H9 (cell line): ENCODE measurements around the gene TSR1. TPM values are rescaled to one million over a fixed set of nuclear protein-coding genes. Genes with fewer than 3 reads are reported as not detected.

Source experiments
- DNase-seq: peaks from one replicate; pipeline ENCODE4 v3.0.0-alpha.2; 2017
- H2AFZ ChIP-seq: one replicate; pipeline ENCODE4 v1.6.1; 2013; ENCODE audit warnings: mild to moderate bottlenecking, low read length, control low read depth, moderate library complexity
- H2AK5ac ChIP-seq: 2 replicates; pipeline ENCODE4 v1.6.1; 2013; ENCODE audit warnings: low read length, control low read depth, mixed read lengths; ENCODE audit not compliant: insufficient read length
- H2BK120ac ChIP-seq: one replicate; pipeline ENCODE4 v1.6.1; 2013; ENCODE audit warnings: low read depth, mild to moderate bottlenecking, low read length, control low read depth, inconsistent platforms; ENCODE audit not compliant: poor library complexity, severe bottlenecking
- H2BK12ac ChIP-seq: 2 replicates; pipeline ENCODE4 v1.6.1; 2013; ENCODE audit warnings: low read length, control low read depth, mixed read lengths, low read depth; ENCODE audit not compliant: insufficient read length
- H2BK15ac ChIP-seq: 2 replicates; pipeline ENCODE4 v1.6.1; 2013; ENCODE audit warnings: low read depth, low read length, control low read depth
- H2BK20ac ChIP-seq: one replicate; pipeline ENCODE4 v1.6.1; 2013; ENCODE audit warnings: low read depth, mild to moderate bottlenecking, low read length, control low read depth, inconsistent platforms; ENCODE audit not compliant: poor library complexity, severe bottlenecking
- H2BK5ac ChIP-seq: 2 replicates; pipeline ENCODE4 v1.6.1; 2013; ENCODE audit warnings: low read length, control low read depth, mixed read lengths; ENCODE audit not compliant: insufficient read length
- H3K14ac ChIP-seq: 2 replicates; pipeline ENCODE4 v1.6.1; 2013; ENCODE audit warnings: low read length, control low read depth; ENCODE audit not compliant: insufficient read depth
- H3K18ac ChIP-seq: 2 replicates; pipeline ENCODE4 v1.6.1; 2013; ENCODE audit warnings: low read depth, mild to moderate bottlenecking, mixed read lengths, low read length, control low read depth; ENCODE audit not compliant: insufficient read length
- H3K23ac ChIP-seq: 2 replicates; pipeline ENCODE4 v1.6.1; 2013; ENCODE audit warnings: low read length, control low read depth, mixed read lengths, low read depth; ENCODE audit not compliant: insufficient read length
- H3K23me2 ChIP-seq: 2 replicates; pipeline ENCODE4 v1.6.1; 2013; ENCODE audit warnings: low read depth, mild to moderate bottlenecking, mixed read lengths, low read length, control low read depth; ENCODE audit not compliant: insufficient read length, poor library complexity, severe bottlenecking
- H3K27ac ChIP-seq: 2 replicates; pipeline ENCODE4 v1.5.1; 2013; ENCODE audit warnings: low read length, control low read depth, mixed read lengths, low read depth; ENCODE audit not compliant: insufficient read length
- H3K27me3 ChIP-seq: 2 replicates; pipeline ENCODE4 v1.6.1; 2013; ENCODE audit warnings: low read length, control low read depth, inconsistent platforms; ENCODE audit not compliant: insufficient read depth
- H3K4ac ChIP-seq: 2 replicates; pipeline ENCODE4 v1.6.1; 2013; ENCODE audit warnings: low read depth, mild to moderate bottlenecking, control low read depth, inconsistent platforms, low read length, moderate library complexity
- H3K4me1 ChIP-seq: 2 replicates; pipeline ENCODE4 v1.6.1; 2013; ENCODE audit warnings: low read length, control low read depth, inconsistent platforms; ENCODE audit not compliant: insufficient read depth
- H3K4me2 ChIP-seq: 2 replicates; pipeline ENCODE4 v1.6.1; 2013; ENCODE audit warnings: low read length, control low read depth, mixed read lengths; ENCODE audit not compliant: insufficient read length, insufficient read depth
- H3K56ac ChIP-seq: 2 replicates; pipeline ENCODE4 v1.6.1; 2013; ENCODE audit warnings: low read depth, mild to moderate bottlenecking, mixed read lengths, low read length, control low read depth; ENCODE audit not compliant: insufficient read length
- H3K79me1 ChIP-seq: 2 replicates; pipeline ENCODE4 v1.6.1; 2013; ENCODE audit warnings: low read depth, mild to moderate bottlenecking, moderate library complexity, low read length, control low read depth, inconsistent platforms; ENCODE audit not compliant: insufficient read depth, poor library complexity, severe bottlenecking
- H3K79me2 ChIP-seq: 2 replicates; pipeline ENCODE4 v1.6.1; 2013; ENCODE audit warnings: low read length, control low read depth, inconsistent platforms; ENCODE audit not compliant: insufficient read depth
- H3K9ac ChIP-seq: 2 replicates; pipeline ENCODE4 v1.6.1; 2013; ENCODE audit warnings: low read length, control low read depth, mixed read lengths; ENCODE audit not compliant: insufficient read length; ENCODE audit errors: extremely low read depth
- H3K9me3 ChIP-seq: one replicate; pipeline ENCODE4 v1.6.1; 2013; ENCODE audit warnings: low read depth, low read length, inconsistent platforms; ENCODE audit not compliant: control insufficient read depth
- H3T11ph ChIP-seq: one replicate; pipeline ENCODE4 v1.6.1; 2013; ENCODE audit warnings: mild to moderate bottlenecking, low read length, control low read depth, inconsistent platforms
- H4K20me1 ChIP-seq: one replicate; pipeline ENCODE4 v1.6.1; 2013; ENCODE audit not compliant: control insufficient read depth, insufficient read length, insufficient read depth
- H4K5ac ChIP-seq: 2 replicates; pipeline ENCODE4 v1.6.1; 2013; ENCODE audit warnings: low read depth, mild to moderate bottlenecking, mixed read lengths, low read length, control low read depth; ENCODE audit not compliant: insufficient read length
- H4K8ac ChIP-seq: replicated peaks from 2 replicates; pipeline ENCODE4 v1.6.1; 2013; ENCODE audit warnings: low read length, control low read depth, mixed read lengths, low read depth; ENCODE audit not compliant: insufficient read length
- H4K91ac ChIP-seq: 2 replicates; pipeline ENCODE4 v1.6.1; 2013; ENCODE audit warnings: low read depth, mild to moderate bottlenecking, moderate library complexity, mixed read lengths, low read length, control low read depth; ENCODE audit not compliant: insufficient read length
- H3K27ac Mint-ChIP-seq, 3 experiments: 2 replicates in 2 of 3; 3 replicates in 1 of 3; pipeline ENCODE4 v1.8.0; 2020 to 2021; ENCODE audit warnings: mixed read lengths in 3 of 3, mild to moderate bottlenecking in 1 of 3, moderate library complexity in 1 of 3
- H3K27me3 Mint-ChIP-seq: 2 replicates; pipeline ENCODE4 v1.8.0; 2021; ENCODE audit warnings: low read depth, mild to moderate bottlenecking, moderate library complexity, mixed read lengths
- H3K36me3 Mint-ChIP-seq, 3 experiments: 2 replicates in 2 of 3; 3 replicates in 1 of 3; pipeline ENCODE4 v1.8.0; 2020 to 2021; ENCODE audit warnings: low read depth in 3 of 3, mixed read lengths in 3 of 3; ENCODE audit not compliant: insufficient read depth in 1 of 3
- H3K4me1 Mint-ChIP-seq, 2 experiments: 2 replicates each; pipeline ENCODE4 v1.8.0; 2020; ENCODE audit warnings: mixed read lengths in 2 of 2
- H3K4me3 Mint-ChIP-seq, 2 experiments: 2 replicates in 1 of 2; 3 replicates in 1 of 2; pipeline ENCODE4 v1.8.0; 2020 to 2021; ENCODE audit warnings: mild to moderate bottlenecking in 2 of 2, mixed read lengths in 2 of 2, moderate library complexity in 1 of 2
- H3K9me3 Mint-ChIP-seq, 2 experiments: 2 replicates in 1 of 2; 3 replicates in 1 of 2; pipeline ENCODE4 v1.8.0; 2020; ENCODE audit warnings: mild to moderate bottlenecking in 2 of 2, mixed read lengths in 2 of 2, moderate library complexity in 1 of 2
- WGBS: extraction: QIAGEN DNeasy Blood & Tissue Kit; methylation state at CpG from one replicate; pipeline ENCODE4 v1.1.7; 2013; ENCODE audit warnings: missing lambda C conversion rate, low lambda C conversion rate, mixed read lengths; ENCODE audit not compliant: insufficient read length; ENCODE audit errors: extremely low coverage; 5-methylcytosine and 5-hydroxymethylcytosine counted together
- total RNA-seq: library from RNA; stranded (reverse); gene quantifications from 2 replicates; pipeline ENCODE4 v1.2.1, GENCODE V29; 2021
- TF ChIP-seq, protein P1 (sequence below): fragments of 200-600 bp; sonication (generic); conservative IDR thresholded peaks from 3 replicates; pipeline ENCODE4 v1.8.0; 2021; ENCODE audit warnings: antibody characterized with exemption, mild to moderate bottlenecking

The TSR1 gene
- total RNA-seq, 1 experiment from 2014 or later: 81.1 TPM

DNA sequence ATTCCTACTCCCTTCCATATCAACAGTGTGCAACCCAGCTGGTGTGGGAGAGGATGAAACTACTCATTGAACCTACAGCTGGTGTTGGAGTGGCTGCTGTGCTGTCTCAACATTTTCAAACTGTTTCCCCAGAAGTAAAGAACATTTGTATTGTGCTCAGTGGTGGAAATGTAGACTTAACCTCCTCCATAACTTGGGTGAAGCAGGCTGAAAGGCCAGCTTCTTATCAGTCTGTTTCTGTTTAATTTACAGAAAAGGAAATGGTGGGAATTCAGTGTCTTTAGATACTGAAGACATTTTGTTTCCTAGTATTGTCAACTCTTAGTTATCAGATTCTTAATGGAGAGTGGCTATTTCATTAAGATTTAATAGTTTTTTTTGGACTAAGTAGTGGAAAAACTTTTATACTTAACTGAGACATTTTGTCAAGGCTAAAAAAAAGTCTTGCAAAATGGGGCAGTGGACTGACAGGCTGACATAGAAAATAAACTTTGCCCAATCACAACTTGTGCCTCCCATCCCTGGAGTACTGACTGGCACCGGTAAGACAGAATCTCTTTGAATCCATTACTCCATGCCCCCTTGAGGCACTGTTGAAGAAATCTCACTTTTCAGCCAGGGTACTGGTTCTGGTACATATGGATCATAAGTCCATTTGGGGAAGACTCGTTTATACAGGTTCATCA is 12.5 kb downstream of the TSR1 start:
- no peak overlapping the region for H3K27ac ChIP-seq
- H4K5ac ChIP-seq: no peak overlapping the region
- H2BK15ac ChIP-seq: no peak overlapping the region
- no peaks in the 10 kb centered on the region for H4K20me1 ChIP-seq
- no peak overlapping the region for H2BK12ac ChIP-seq
- peaks cover 4% of the 10 kb centered on the region for H3K79me1 ChIP-seq
- no peaks in the 10 kb centered on the region for H3K79me2 ChIP-seq
- H3T11ph ChIP-seq: no peak overlapping the region
- H3K56ac ChIP-seq: no peak overlapping the region
- H3K9me3 ChIP-seq: no peaks in the 10 kb centered on the region
- TF ChIP-seq, protein P1, sequence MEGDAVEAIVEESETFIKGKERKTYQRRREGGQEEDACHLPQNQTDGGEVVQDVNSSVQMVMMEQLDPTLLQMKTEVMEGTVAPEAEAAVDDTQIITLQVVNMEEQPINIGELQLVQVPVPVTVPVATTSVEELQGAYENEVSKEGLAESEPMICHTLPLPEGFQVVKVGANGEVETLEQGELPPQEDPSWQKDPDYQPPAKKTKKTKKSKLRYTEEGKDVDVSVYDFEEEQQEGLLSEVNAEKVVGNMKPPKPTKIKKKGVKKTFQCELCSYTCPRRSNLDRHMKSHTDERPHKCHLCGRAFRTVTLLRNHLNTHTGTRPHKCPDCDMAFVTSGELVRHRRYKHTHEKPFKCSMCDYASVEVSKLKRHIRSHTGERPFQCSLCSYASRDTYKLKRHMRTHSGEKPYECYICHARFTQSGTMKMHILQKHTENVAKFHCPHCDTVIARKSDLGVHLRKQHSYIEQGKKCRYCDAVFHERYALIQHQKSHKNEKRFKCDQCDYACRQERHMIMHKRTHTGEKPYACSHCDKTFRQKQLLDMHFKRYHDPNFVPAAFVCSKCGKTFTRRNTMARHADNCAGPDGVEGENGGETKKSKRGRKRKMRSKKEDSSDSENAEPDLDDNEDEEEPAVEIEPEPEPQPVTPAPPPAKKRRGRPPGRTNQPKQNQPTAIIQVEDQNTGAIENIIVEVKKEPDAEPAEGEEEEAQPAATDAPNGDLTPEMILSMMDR: no peak
- no CpG with 5 or more reads among the region's 2 CpGs for WGBS
- Mint-ChIP-seq H3K9me3 (no peaks in the 10 kb centered on the region), H3K27ac (no peak overlapping the region), H3K36me3 (peaks cover 47 to 61% (median 60%) of the 10 kb centered on the region in 3 experiments), H3K4me1 (no peaks in the 10 kb centered on the region), H3K4me3 (no peak overlapping the region), H3K27me3 (no peaks in the 10 kb centered on the region)
- no peak overlapping the region for H3K18ac ChIP-seq
- no peak overlapping the region for H3K9ac ChIP-seq
- no peaks in the 10 kb centered on the region for H3K27me3 ChIP-seq
- no peaks in the 10 kb centered on the region for H3K4me1 ChIP-seq
- no peak overlapping the region for H3K4me2 ChIP-seq
- H3K23ac ChIP-seq: no peak overlapping the region
- H4K91ac ChIP-seq: no peak overlapping the region
- H2BK120ac ChIP-seq: no peak overlapping the region
- H2BK5ac ChIP-seq: no peak overlapping the region
- H3K23me2 ChIP-seq: no peaks in the 10 kb centered on the region
- no peak overlapping the region for H3K14ac ChIP-seq
- DNase-seq: no peak
- H4K8ac ChIP-seq: no peak overlapping the region
- no peak overlapping the region for H2AFZ ChIP-seq
- H3K4ac ChIP-seq: no peak overlapping the region
- no peak overlapping the region for H2BK20ac ChIP-seq
- H2AK5ac ChIP-seq: no peak overlapping the region
